Left hindlimb (tissue), 1 donor: Measurements from ENCODE around the gene BTNL3.

ENCODE experiments used
- DNase-seq: peaks from one replicate; pipeline ENCODE4 v3.0.0-alpha.2; 2018

BTNL3 gene

GRCh38 chr5:181050016-181050415, 61.4 kb downstream of the BTNL3 start:
- no peak for DNase-seq

GRCh38 chr5:181051841-181052671, 63.4 kb downstream of the BTNL3 start:
- DNase-seq = no peak

GRCh38 chr5:181052672-181053487, 64.2 kb downstream of the BTNL3 start:
- DNase-seq = no peak

- DNase-seq = no peak
Observed at GRCh38 chr5:181053488-181054121, 65.0 kb downstream of the BTNL3 start.

- DNase-seq = no peak
Observed at GRCh38 chr5:181054138-181054537, 65.5 kb downstream of the BTNL3 start.

GRCh38 chr5:181054871-181055459, 66.3 kb downstream of the BTNL3 start:
- DNase-seq = no peak
